ENCODE results near the gene SND1.

The SND1 gene

GRCh38 chr7:127682140-127682539 lies 30.1 kb downstream of the SND1 start:
- in situ Hi-C loops (cut with MboI; ENCODE audit: low sequenced_read_pairs): no loop called here

DNA sequence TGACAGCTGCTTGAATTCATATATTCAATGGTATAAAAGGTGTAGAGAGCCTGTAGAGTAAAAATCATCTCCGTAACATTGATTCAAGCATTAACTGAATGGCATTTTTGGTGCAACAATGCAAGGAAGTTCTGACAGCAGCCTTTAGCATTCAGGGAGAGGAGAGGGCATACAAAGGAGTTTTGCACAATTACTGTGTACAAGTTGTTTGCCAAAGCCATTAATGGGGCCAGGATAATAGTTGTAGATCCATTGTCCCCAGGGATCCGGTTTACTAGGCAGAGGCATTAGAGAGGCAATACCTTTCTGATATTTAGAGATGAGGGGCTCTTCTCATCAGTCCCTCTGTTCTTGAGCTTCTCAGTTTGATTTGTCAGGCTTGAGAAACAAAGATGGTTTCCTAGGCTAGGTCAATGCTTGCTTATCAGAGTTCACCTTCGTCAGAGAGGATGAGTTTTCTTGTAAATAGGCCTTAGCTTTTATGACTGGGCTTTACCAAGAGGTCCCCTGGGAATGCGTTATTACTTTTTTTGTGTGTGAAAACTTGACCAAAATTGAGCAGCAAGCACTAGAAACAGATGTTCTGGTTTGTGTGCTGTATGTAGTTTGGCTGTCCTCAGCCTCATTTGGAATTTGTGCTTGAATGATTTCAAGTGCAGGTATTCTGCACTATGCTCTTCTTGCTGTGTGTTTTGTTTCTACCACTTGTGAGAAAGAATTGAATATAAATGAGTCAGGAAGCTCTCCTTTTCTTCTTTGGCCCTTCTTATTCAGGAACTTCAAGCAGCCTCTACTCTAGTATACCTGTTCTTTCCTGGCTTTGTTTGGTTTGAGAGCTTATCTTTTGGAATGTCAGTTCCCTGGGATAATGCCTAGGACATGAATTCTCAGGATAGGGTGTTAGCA lies 32.0 kb downstream of the SND1 start:
- in situ Hi-C loops (cut with MboI; ENCODE audit: low sequenced_read_pairs): no loop called here

- in situ Hi-C loops (cut with MboI; ENCODE audit: low sequenced_read_pairs): no loop called here
These were observed 37.3 kb downstream of the SND1 start for GRCh38 chr7:127689194-127689772.

DNA sequence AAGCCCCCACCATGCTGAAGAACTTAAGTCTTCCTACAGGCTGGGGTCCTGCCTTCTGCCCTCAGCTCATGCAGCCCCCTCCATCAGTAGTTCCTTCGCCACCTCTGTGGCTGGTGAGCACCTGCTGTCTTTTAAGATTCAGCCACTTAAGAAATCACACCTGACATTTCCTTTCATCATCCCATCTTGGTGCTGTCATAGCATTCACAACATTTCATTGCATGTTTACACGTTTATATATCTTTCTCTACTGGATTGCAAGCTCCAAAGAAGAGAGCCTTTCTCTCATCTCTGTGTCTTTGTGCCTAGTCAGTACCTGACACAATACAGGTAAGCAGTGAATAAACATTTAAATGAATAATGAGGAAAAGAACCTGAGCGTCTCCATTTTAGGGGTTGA lies 38.3 kb downstream of the SND1 start:
- in situ Hi-C loops (cut with MboI; ENCODE audit: low sequenced_read_pairs): no loop called here

- in situ Hi-C loops (cut with MboI; ENCODE audit: low sequenced_read_pairs): no loop called here
These were observed 38.8 kb downstream of the SND1 start for GRCh38 chr7:127690806-127691205.

GRCh38 chr7:127692200-127692599 lies 40.2 kb downstream of the SND1 start:
- in situ Hi-C loops (cut with MboI; ENCODE audit: low sequenced_read_pairs): no loop called here

DNA sequence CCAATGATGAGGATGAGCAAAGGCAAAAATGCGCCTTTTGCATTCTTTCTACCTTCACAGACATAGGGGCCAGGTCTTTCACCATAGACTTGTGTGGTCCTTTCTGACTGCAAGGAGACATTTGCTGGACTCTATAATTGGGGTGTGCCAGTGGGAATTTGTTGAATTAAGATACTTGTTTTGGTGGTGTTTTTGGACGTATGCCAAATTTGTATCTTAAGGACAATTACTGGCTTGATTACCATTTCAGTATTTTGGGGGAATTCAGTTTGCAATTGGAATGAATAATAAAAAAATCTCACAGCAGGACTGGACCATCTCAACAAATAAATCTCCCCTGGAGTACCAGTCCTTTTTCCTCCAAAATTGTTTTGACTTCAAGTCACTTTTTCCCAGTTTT lies 47.9 kb downstream of the SND1 start:
- in situ Hi-C loops (cut with MboI; ENCODE audit: low sequenced_read_pairs): no loop called here

DNA sequence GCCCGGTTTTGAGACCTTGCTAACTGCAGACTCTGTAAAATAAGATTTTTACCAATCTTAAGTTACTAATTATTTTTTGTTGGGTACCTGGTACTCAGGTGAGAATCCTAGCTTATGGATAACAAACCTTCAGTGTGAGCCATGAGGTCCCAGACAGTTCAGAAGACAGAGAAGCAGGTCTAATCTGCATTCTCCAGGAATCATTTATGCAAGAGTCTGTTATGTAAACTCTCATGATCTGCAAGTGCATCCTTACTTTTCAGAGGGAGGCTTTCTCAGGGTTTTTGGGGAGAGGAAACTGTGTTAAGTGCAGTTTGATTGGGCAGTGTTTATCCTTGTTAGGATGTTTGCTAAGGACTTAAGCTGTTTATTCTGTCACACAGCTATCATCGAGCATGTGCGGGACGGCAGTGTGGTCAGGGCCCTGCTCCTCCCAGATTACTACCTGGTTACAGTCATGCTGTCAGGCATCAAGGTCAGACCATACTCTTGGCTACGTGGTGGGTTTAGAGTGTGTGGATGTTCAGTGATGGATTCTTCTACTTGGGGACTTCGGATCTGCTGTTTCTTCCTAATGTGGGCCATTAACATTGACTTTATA lies 50.2 kb downstream of the SND1 start:
- in situ Hi-C loops (cut with MboI; ENCODE audit: low sequenced_read_pairs): no loop called here

GRCh38 chr7:127702938-127703337 lies 50.9 kb downstream of the SND1 start:
- in situ Hi-C loops (cut with MboI; ENCODE audit: low sequenced_read_pairs): no loop called here

GRCh38 chr7:127704211-127704610 lies 52.2 kb downstream of the SND1 start:
- in situ Hi-C loops (cut with MboI; ENCODE audit: low sequenced_read_pairs): no loop called here

DNA sequence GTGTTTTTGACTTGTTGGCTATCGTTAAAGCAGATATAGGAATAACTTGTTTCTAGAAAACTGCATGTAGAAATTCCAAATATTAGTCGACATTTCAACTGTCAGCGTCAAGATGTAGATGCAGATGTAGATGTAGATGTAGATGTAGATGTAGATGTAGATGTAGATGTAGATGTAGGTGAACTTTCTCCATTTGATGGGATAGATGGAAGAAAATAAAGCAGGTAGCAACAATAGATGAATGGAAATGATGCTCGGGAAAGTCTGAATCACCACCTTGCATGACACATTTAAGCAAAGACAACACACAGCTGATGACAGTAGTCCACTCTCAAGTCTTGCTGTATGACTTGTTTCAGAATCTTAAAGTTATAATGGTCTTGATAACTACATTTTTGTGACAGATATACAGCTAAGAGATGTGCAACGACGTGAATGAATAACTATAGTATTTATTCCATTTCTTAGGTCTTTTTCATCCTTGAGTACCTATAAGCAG lies 53.5 kb downstream of the SND1 start:
- in situ Hi-C loops (cut with MboI; ENCODE audit: low sequenced_read_pairs): no loop called here

DNA sequence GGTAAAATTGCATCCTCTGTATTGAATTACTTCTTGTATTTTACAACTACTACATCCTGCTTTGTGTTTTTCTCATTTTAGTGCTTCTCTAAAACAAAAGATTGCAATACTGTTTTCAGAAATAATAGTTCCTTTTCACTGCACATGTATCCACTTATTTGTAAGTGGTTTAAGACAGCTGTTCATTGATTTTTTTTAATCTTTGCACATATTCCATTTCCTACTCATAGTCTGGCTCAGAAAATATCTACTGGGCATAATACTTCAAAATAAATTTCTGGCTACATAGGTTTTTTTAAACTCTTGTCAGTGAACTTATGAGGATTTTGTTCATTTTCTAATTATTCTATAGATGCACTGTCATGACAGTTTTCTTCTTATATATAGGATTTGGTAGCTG lies 54.8 kb downstream of the SND1 start:
- in situ Hi-C loops (cut with MboI; ENCODE audit: low sequenced_read_pairs): no loop called here

- in situ Hi-C loops (cut with MboI; ENCODE audit: low sequenced_read_pairs): no loop called here
These were observed 56.2 kb downstream of the SND1 start for GRCh38 chr7:127708201-127708600.

- in situ Hi-C loops (cut with MboI; ENCODE audit: low sequenced_read_pairs): no loop called here
These were observed 56.8 kb downstream of the SND1 start for GRCh38 chr7:127708788-127709187.

DNA sequence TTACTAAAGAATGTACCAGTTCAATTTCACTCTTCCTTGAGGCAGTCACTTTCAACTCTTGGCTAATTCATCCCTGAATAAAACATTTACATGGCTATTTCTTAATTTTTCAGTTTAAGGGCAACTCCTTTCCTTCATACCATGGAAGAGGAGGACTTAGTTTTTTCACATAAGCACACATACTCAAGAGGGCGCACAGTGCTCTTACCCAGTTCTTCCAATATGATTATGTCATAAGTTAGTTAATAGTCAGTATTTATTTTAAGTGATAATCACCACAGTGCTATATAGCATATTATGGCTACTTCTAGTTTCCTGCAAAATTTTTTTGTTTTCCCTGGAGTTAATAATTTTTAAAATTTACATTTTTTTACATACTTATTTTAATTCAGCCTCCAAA lies 58.6 kb downstream of the SND1 start:
- in situ Hi-C loops (cut with MboI; ENCODE audit: low sequenced_read_pairs): loop anchor here (10.0 kb wide), 1 partner anchor 494 kb away; no protein-coding TSS in a partner anchor

DNA sequence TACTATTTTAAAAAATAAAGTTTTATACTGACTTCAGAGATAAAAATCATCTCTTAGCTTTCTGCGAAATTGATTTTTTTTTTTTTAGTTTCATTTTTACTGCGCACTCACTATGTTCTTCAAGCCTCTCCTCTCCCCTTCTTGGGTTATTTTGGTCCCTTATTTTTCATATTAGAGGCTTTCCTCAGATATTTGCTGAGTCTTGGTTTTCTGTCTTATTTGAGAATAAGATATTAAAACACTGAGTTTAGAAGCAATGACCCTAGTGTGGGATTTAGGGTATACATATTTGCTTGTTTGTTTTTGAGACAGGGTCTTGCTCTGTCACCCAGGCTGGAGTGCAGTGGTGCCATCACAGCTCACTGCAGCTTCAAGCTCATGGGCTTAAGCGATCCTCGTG lies 59.9 kb downstream of the SND1 start:
- in situ Hi-C loops (cut with MboI; ENCODE audit: low sequenced_read_pairs): loop anchor here (10.0 kb wide), 1 partner anchor 493 kb away; no protein-coding TSS in a partner anchor

DNA sequence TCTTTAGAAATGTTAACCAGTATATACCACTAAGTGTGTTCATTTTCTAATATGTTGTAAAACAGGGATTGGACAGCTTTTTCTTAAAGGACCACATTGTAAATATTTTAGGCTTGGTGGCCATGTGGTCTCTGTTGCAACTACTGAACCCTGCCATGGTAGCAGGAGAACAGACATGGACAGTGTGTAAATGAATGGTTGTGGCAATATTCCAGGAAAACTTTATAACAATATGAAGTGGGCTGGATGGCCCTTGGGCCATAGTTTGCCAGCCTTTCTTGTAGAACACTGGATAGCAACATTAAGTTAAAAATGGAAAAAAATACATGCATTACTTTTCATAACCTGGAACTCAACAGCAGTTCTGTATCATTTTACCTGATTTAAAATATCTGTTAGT lies 61.0 kb downstream of the SND1 start:
- in situ Hi-C loops (cut with MboI; ENCODE audit: low sequenced_read_pairs): loop anchor here (10.0 kb wide), 1 partner anchor 492 kb away; no protein-coding TSS in a partner anchor

- in situ Hi-C loops (cut with MboI; ENCODE audit: low sequenced_read_pairs): loop anchor here (10.0 kb wide), 1 partner anchor 491 kb away; no protein-coding TSS in a partner anchor
These were observed 61.8 kb downstream of the SND1 start for GRCh38 chr7:127713758-127714157.

GRCh38 chr7:127715272-127715671 lies 63.3 kb downstream of the SND1 start:
- in situ Hi-C loops (cut with MboI; ENCODE audit: low sequenced_read_pairs): loop anchor here (10.0 kb wide), 1 partner anchor 490 kb away; no protein-coding TSS in a partner anchor

- in situ Hi-C loops (cut with MboI; ENCODE audit: low sequenced_read_pairs): loop anchor here (10.0 kb wide), 1 partner anchor 489 kb away; no protein-coding TSS in a partner anchor
These were observed 63.9 kb downstream of the SND1 start for GRCh38 chr7:127715901-127716300.
